Measurements from ENCODE around the gene RAD51D.
A peak's percentile ranks its signal among the peaks of the same experiment; 100 is the strongest.
"Not testable (repeated sequence)": the region's sequence is repeated elsewhere in the genome, so short reads cannot be mapped to it uniquely, and the experiment has no call there.

The RAD51D gene

GRCh38 chr17:35119370-35120165 lies at the start of gene RAD51D:
Gene RAD51D, minus strand, starts transcription at chr17:35119860. Its CDS starts 247 bp downstream, at chr17:35119613.
- DNase-seq: peak; percentile 84

DNA sequence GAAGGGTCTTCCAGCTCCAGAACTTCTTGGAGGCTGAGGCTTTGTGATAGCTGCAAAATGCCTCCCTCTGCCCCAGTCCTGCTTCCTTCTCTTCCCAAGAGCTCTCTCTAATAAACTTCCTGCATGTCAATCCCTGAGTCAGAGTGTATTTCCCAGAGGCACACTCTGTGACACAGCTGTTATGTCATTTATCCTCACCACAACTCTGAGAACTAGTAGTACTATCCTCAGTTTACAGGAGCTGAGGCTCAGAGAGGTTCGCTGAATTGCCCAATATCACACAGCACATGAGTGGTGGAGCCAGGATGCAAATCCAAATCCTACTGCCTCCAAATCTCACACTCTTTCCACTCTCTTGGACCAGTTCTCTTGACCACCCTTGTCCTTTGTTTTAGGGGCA lies 48.0 kb upstream of the RAD51D start:
- no peak for DNase-seq

DNA sequence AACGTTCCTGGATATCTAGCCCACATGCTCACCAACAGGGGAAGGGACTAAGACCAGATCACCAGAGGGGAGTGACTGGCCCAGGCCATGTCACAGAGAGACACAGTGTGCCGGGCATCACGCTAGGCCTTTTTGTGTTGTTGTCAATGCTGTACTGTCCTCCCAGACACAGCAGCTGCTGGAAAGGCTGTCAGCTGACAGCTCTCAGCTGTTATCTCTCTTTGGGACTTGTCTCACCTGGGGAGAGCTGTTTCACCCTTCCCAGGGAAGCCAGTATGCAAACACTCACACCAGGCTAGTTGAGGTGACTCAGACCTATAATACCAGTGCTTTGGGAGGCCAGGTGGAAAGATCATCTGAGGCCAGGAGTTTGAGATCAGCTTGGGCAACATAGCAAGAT lies 47.4 kb upstream of the RAD51D start:
- DNase-seq: no peak

- no peak for DNase-seq
Measured at GRCh38 chr17:35166526-35166925, 46.9 kb upstream of the RAD51D start.

DNA sequence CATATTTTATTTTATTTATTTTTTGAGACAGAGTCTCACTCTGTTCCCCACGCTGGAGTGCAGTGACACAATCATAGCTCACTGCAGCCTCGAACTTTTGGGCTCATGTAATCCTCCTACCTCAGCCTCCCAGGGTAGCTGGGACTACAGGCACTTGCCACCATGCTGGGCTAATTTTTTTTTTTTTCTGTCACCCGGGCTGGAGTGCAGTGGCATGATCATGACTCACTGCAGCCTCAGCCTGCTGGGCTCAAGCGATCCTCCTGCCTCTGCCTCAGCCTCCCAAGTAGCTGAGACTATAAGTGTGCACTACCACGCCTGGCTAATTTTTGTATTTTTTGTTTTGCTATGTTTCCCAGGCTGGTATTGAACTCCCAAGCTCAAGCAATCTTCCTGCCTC lies 45.1 kb upstream of the RAD51D start:
- DNase-seq: no peak

GRCh38 chr17:35163886-35164285 lies 44.2 kb upstream of the RAD51D start:
- no peak for DNase-seq

GRCh38 chr17:35162755-35163154 lies 43.1 kb upstream of the RAD51D start:
- DNase-seq: no peak

- peak; percentile 24 for DNase-seq
Measured at GRCh38 chr17:35161281-35161761, 41.7 kb upstream of the RAD51D start.

- DNase-seq: peak; percentile 20
Measured at GRCh38 chr17:35160354-35161201, 40.9 kb upstream of the RAD51D start.

- no peak for DNase-seq
Measured at GRCh38 chr17:35159940-35160339, 40.3 kb upstream of the RAD51D start.

GRCh38 chr17:35155246-35155645 lies 35.6 kb upstream of the RAD51D start:
- DNase-seq: no peak

GRCh38 chr17:35154196-35155165 lies 34.8 kb upstream of the RAD51D start:
- no peak for DNase-seq

DNA sequence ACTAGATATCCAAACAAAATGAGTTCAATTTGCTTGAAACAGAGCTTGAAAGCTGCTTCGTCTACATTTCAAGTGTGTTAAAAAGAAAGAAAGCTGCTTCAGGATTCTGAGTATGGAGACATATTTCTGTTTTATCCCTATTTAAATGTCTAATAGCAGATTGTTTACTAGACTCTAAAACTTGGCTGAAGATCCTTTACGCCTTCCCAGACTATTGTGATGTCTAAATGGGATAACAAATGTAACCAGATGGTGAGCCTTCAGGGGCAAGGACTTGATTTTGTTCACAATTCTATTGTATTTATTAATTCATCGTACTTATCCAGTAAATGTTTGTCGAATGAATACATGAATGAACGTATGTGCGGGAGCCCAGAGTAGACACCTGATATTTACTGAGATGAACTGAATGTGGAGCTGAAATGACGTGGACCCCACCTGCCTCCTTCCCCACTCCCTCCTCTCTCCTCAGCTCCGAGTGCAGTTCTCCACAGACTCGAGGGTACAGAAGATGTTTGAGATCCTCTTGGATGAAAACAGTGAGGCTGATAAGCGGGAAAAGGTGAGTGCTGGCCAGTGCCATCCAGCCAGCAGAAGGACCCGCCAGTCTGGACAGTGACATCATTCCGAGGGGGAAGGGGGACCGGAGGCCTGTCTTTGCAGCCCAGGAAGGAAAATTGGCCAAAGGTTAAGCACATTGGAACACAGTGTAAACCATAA lies 32.9 kb upstream of the RAD51D start:
- no peak for DNase-seq

DNA sequence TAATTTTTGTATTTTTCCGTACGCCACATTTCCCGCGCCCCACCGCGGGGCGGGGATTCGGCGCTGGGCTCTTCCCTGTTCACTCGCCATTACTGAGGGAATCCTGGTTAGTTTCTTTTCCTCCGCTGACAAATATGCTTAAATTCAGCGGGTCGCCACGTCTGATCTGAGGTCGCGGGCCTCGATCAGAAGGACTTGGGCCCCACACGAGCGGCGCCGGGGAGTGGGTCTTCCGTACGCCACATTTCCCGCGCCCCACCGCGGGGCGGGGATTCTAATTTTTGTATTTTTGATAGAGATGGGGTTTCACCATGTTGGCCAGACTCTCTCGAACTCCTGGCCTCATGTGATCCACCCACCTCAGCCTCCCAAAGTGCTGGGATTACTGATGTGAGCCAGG lies 31.4 kb upstream of the RAD51D start:
- not testable (repeated sequence) for DNase-seq

DNA sequence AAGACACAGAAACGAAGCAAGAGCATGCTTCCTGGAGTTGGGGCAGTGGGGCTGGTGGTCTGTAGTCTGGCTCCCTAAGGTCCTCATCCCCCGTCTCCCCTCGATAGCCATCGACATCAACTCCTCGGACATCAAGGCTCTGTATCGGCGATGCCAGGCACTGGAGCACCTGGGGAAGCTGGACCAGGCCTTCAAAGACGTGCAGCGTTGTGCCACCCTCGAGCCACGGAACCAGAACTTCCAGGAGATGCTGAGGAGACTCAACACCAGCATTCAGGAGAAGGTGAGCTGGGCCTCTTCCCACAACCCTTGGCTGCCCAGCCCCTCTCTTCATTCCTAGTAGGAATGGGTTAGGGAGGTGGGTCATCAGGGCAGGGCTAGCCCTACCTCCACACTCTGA lies 30.3 kb upstream of the RAD51D start:
- DNase-seq: no peak

DNA sequence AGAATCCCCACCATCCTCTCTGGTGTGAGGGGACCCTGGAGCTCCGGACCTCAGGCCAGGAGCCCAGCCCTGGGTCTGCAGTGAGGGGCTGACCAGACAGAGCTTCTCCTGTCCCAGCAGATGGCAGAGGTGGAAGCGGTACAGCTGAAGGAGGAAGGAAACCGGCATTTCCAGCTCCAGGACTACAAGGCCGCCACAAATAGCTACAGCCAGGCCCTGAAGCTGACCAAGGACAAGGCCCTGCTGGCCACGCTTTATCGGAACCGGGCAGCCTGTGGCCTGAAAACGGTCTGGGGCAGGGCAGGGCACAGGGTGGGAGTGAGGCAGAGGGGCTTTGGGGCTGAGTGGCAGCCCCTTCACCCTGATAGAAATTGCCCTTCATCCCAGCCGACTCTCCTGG lies 28.5 kb upstream of the RAD51D start:
- no peak for DNase-seq

DNA sequence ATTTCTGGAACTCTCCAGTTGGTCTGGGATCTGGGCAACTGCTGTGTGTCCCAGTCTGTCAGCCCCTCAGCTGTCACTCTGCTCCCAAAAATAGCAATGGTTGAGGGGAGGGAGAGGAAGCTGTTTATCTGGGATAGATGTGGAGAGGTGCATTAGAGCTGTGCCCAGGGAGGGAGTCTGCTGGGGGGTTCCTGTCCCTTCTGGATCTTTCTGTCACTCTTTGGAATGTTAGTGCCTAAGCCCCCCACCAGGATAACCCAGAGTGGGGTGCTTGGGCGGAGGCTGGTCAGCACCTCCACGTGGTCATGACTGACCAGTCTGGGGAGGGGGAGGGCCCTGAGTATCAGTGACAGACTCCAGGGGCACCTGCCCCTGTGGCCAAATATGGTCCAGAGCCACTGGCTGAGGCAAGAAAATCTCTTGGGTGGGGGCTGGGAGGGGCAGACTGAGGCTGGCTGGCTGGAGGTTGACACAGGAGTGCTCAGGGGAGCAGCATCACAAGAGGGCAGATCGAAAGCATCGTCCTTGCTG lies 27.8 kb upstream of the RAD51D start, which contains the start of gene UNC45B:
Gene UNC45B, plus strand, starts transcription at position 443 of the 531 bp plus-strand sequence. CDS start 447 bp downstream, outside the sequence.
- no peak for DNase-seq

DNA sequence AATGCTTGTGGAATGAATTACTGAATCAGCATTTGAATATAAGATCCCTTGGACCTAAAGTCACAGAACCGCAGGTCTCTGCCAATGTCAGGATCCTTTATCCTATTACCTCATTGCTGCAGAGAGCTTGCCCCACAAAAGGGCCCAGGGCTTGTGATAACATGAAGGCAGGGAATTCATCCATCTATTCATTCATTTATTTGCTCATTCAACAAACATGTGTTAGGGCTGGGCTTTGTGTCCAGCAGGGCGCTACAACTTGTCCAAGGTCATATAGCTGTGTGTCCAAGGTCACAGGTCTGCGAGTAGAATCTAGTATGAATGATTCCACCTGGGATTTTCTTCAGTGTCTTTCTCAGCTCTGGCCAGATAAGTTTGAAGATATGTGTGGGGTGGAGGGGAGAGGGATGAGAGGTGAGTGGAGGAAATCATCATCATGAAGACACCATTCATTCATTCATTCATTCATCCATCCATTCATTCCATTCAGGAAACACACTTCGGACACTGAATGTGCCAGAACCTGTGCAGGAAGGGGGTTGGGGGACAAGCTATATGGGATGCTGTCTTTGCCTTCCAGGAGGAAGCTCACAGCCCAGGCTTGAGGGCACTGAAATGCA lies 26.7 kb upstream of the RAD51D start:
- DNase-seq: no peak

DNA sequence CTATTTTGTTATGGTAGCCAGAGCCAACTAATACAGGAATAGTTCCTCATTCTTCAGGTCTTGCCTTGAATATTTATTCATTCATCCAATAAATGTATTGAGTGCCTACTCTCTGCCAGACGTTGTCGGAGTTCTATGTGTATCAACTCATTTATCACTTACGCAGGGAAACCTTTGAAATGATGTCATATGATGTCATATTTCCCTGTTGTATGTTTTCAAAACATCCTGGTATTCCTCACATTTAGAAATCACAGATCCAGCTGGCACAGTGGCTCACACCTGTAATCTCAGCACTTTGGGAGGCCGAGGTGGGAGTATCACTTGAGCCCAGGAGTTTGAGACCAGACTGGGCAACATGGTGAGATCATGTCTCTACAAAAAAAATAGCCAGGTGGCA lies 25.2 kb upstream of the RAD51D start:
- no peak for DNase-seq

GRCh38 chr17:35142467-35142796 lies 22.8 kb upstream of the RAD51D start:
- DNase-seq: no peak
